ENCODE results near the gene TRIM75.
"Not testable (repeated sequence)": the region's sequence is repeated elsewhere in the genome, so short reads cannot be mapped to it uniquely, and the experiment has no call there.

DNA sequence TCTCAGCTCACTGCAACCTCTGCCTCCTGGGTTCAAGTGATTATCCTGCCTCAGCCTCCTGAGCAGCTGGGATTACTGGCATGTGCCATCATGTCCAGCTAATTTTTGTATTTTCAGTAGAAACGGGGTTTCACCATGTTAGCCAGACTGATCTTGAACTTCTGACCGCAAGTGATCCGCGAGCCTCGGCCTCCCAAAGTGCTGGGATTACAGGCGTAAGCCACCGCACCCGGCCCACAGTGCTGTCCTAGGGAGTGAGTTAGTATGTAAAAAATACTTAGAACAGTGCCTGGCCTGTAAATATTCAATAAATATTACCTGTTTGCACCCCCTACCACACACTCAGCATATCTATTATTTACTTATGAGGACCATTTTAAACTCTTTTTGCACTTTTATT is 38.5 kb downstream of the TRIM75 start:
- TF ChIP-seq, protein P1, sequence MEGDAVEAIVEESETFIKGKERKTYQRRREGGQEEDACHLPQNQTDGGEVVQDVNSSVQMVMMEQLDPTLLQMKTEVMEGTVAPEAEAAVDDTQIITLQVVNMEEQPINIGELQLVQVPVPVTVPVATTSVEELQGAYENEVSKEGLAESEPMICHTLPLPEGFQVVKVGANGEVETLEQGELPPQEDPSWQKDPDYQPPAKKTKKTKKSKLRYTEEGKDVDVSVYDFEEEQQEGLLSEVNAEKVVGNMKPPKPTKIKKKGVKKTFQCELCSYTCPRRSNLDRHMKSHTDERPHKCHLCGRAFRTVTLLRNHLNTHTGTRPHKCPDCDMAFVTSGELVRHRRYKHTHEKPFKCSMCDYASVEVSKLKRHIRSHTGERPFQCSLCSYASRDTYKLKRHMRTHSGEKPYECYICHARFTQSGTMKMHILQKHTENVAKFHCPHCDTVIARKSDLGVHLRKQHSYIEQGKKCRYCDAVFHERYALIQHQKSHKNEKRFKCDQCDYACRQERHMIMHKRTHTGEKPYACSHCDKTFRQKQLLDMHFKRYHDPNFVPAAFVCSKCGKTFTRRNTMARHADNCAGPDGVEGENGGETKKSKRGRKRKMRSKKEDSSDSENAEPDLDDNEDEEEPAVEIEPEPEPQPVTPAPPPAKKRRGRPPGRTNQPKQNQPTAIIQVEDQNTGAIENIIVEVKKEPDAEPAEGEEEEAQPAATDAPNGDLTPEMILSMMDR (IDR thresholded peaks at IDR 0.05) = not testable (repeated sequence)
- not testable (repeated sequence) for TF ChIP-seq POLR2A (IDR thresholded peaks at IDR 0.05; ENCODE audit: low read depth)
